Stimulated activated CD4-positive, alpha-beta T cell treated with anti-CD3 and anti-CD28 coated beads, Interleukin-12 subunit alpha, Interleukin-12 subunit beta, amount 100 ng/mL, for 24 hours (primary cell): Measurements from ENCODE around the gene EFEMP1.

Source experiments
- DNase-seq, 2 experiments: peaks; one replicate each; pipeline ENCODE4 v3.0.0-alpha.2; 2020; ENCODE audit warnings: low read depth in 2 of 2

Gene EFEMP1

GRCh38 chr2:55923091-55923981, at the start of gene EFEMP1:
Gene EFEMP1, minus strand, starts transcription at chr2:55923782. Its CDS starts 1,342 bp downstream, at chr2:55922440.
- DNase-seq = no peak

GRCh38 chr2:55970500-55970899, 46.9 kb upstream of the EFEMP1 start:
- DNase-seq = no peak

- no peak for DNase-seq
These were observed 45.4 kb upstream of the EFEMP1 start for GRCh38 chr2:55968941-55969340.

GRCh38 chr2:55966401-55967118, 43.0 kb upstream of the EFEMP1 start:
- no peak for DNase-seq

- no peak for DNase-seq
These were observed 42.4 kb upstream of the EFEMP1 start for GRCh38 chr2:55965966-55966365.

GRCh38 chr2:55965276-55965675, 41.7 kb upstream of the EFEMP1 start:
- no peak for DNase-seq

- DNase-seq = no peak
These were observed 39.3 kb upstream of the EFEMP1 start for GRCh38 chr2:55962915-55963314.

GRCh38 chr2:55961318-55961911, 37.8 kb upstream of the EFEMP1 start:
- no peak for DNase-seq

GRCh38 chr2:55958756-55959155, 35.2 kb upstream of the EFEMP1 start:
- DNase-seq = no peak

GRCh38 chr2:55957142-55957541, 33.6 kb upstream of the EFEMP1 start:
- no peak for DNase-seq

GRCh38 chr2:55954306-55955035, 30.9 kb upstream of the EFEMP1 start:
- no peak for DNase-seq

GRCh38 chr2:55952415-55952814, 28.8 kb upstream of the EFEMP1 start:
- DNase-seq = no peak

- DNase-seq = no peak
These were observed 28.0 kb upstream of the EFEMP1 start for GRCh38 chr2:55951533-55951932.

- DNase-seq = no peak
These were observed 26.0 kb upstream of the EFEMP1 start for GRCh38 chr2:55949613-55950012.

- DNase-seq = no peak
These were observed 25.6 kb upstream of the EFEMP1 start for GRCh38 chr2:55949211-55949610.

GRCh38 chr2:55948176-55948923, 24.8 kb upstream of the EFEMP1 start:
- no peak for DNase-seq

GRCh38 chr2:55947752-55948151, 24.2 kb upstream of the EFEMP1 start:
- DNase-seq = no peak

- no peak for DNase-seq
These were observed 23.2 kb upstream of the EFEMP1 start for GRCh38 chr2:55946793-55947192.

GRCh38 chr2:55943466-55943865, 19.9 kb upstream of the EFEMP1 start:
- DNase-seq = no peak

- no peak for DNase-seq
These were observed 12.8 kb upstream of the EFEMP1 start for GRCh38 chr2:55936351-55936750.

GRCh38 chr2:55934337-55934736, 10.8 kb upstream of the EFEMP1 start:
- DNase-seq = no peak
